DMS53 treated with DMSO at 0.1 percent for 48 hours (cell line): Measurements from ENCODE around the gene INTS7.
"Not testable (repeated sequence)": the region's sequence is repeated elsewhere in the genome, so short reads cannot be mapped to it uniquely, and the experiment has no call there.

Experiments used
- DNase-seq: peaks from one replicate; lab custom pipeline; 2025; ENCODE audit not compliant: unreplicated experiment; lab: John Stamatoyannopoulos, UW

INTS7 gene

DNA sequence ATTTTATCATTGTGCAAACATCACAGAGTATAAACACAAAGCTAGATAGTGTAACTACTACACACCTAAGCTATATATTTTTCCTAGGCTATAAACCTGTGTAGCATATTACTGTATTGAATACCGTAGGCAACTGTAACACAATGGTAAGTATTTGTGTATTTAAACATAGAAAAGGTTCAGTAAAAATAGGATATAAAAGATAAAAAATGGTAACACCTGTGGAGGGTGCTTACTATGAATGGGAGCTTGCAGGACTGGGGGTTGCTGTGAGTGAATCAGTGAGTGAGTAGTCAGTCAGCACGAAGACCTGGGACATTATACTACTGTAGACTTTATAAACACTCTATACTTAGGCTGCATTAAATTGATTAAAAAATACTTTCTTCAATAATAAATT is 4.3 kb upstream of the INTS7 start:
- no peak for DNase-seq

DNA sequence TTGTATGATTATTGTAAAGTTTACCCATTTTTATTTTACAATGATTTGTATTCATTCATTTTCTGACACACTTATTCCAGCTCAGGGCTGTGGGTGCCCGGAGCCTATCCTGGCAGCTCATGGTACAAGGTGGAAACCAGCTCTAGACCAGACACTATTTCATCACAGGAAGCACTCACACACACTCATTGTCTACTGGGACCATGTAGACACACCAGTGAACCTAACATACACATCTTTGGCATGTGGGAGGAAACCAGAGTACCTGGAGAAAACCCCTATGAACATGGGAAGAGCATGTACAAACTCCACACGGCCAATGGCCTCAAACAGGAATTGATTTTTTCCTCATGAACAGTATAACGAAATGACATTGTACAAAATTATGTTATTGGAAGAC is 2.5 kb upstream of the INTS7 start:
- no peak for DNase-seq

DNA sequence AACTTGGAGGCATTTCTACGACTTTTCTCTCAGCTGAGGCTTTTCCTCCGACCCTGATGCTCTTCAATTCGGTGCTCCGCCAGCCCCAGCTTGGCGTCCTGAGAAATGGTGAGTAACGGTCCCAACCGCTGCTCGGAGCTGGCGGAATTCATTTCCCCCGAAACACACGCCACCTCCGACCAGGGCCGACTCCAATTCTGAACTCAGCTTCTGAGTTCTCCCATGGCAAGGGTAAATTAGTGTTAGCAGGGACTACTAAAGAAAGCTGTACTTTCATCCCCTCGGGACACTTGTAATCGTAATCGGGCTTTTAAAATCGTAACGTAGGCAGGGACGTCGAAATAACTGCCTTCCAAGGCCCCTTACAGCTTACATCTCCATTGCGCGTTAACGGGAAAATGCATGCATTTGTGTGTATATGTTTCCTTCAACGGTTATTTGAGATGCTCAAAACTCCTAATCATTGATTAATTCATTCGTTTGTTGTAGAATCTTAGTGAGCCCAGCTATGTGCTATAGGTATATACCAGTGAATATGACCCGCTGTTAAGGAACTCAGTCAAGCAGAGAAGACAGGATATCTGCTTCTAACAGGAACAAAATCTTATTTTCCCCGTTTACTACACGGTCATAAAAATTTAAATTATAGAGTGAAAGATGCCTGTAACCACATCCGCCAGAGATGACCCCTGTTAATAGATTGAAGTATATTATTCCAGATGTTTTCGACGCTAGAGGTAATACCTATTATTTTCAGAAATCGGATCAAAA is 663 bp upstream of the INTS7 start:
- DNase-seq = peak; percentile 12

DNA sequence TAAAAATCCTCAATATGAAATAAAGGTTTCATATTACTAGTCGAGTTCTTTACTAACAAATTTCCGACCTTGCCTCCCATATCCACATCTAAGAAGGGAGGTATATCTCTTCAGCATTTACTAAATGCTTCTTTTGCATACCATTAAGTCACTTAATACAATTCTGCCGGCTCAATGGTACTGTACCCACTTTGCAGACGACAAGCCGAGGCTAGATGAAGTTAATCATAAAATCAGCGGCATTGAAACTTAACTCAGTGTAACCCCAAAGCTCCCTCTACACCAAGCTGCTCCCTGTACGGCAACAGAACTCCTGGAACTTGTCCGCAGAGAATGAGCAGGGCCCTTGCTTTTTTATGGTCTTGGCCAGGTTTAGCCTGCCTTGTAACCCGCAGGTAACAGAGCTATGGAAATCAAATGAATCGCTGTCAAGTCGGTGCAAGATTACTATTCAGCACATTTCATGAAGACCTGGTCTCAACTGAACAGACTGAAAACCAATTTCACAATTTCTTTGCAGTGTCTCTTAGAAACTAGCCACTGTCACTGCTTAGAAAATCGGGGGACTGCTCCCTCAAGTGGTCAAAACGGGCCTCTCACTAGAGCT is 738 bp downstream of the INTS7 start:
- no peak for DNase-seq

DNA sequence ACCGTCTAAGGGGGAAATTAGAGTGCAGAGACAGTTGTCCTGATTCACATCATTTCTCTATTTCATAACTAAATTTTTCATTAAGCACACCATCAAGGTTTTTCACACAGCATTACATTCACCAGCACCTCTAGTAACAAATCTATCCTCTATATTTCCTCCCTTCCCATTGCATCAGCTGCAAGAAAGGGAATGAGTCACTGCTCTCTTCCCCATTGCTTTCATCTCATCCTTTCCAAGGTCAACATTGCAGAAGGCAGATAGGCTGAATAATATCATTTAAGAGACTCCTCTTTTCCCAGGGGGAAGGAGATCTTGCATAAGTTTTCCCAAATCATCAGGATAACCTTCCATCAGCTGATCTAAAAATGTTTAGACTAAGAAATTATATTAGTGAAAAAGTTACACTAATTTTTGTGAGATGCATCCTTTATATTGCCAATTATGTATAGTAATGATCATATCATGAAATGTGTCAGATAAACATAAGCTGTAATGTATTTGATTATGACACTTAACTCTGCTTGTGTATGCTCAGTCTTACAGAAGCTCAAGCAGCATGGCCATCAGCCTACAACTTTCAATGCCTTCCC is 4.3 kb downstream of the INTS7 start:
- peak; percentile 93 for DNase-seq

DNA sequence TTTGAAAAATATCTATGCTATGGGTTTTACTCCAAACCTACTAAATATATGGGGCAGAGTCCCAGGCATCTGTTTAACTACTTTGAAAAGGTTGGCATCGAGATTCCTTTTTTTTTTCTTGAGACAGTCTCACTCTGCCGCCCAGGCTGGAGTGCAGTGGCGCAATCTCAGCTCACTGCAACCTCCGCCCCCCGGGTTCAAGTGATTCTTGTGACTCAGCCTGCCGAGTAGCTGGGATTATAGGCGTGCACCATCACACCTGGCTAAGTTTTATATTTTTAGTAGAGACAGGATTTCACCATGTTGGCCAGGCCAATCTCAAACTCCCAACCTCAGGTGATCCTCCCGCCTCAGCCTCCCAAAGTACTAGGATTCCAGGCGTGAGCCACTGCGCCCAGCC is 7.6 kb downstream of the INTS7 start:
- DNase-seq = not testable (repeated sequence)

DNA sequence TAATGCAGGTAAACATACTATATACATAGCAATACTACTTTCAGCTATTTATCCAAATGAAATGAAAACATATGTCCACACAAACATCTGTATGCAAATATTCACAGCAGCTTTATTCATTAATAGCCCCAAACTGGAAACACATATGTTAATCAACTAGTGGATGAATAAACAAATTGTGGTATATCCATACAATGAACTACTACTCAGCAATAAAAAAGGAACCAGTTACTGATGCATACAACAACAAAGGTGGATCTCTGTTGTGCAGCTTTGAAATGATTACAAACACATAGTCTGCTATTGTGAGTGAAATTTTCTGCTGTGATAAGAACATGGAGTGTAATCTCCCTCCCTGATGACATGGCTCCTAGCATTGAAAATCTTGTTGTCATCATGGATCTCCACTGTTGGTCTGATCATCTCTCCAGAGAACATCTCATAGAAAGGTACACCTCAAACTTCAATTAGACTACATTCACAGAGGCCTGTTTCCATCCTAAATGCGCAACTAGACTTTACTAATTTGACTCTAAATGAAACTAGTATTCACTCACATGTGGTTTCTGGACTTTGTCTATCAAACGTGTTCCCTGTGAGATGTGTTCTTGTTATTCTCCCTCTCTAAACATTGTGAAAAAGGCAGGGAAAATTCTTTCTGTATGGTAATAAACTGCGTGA is 10.7 kb downstream of the INTS7 start:
- no peak for DNase-seq

DNA sequence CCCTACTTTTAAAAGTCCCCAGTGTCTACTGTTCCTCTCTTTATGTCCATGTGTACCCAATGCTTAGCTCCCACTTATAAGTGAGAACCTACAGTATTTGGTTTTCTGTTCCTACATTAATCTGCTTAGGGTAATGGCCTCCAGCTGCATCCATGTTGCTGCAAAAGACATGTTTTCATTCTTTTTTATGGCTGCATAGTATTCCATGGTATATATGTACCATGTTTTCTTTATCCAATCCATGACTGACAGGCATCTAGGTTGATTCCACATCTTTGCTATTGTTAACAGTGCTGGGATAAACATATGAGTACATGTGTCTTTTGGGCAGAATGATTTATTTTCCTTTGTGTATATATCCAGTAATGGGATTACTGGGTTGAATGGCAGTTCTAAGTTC is 12.4 kb downstream of the INTS7 start:
- not testable (repeated sequence) for DNase-seq

DNA sequence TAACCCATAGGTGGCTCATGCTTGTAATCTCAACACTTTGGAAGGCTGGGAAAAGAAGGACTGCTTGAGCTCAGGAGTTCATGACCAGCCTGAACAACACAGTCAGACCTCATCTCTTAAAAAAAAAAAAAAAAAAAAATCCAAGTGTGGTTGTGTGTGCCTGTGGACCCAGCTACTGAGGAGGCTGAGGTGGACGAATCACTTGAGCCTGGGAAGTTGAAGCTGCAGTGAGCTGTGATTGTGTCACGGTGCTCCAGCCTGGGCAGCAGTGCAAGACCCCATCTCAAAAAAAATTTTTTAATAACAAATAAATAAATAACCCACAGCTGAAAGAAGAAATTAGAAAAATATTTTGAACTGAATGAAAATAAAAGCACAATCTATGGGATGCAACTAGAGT is 13.8 kb downstream of the INTS7 start:
- no peak for DNase-seq

DNA sequence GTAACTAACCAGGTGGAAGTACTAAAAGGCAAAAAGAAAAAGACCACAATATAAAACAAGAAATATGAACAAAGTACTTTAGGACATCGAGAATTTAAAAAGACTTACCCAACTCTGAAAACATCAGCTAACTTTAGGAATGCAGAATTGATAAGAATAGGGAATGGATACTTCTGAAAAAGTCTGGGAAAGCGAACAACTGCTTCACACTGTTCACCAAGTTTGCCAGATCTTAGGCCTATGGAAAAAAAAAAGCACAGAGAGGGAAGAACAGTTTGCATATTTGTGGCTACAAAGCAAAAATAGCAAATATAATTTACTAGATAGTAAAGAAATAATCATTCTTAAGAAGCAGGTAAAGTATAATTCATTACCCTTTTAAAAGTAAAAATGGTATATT is 14.4 kb downstream of the INTS7 start:
- no peak for DNase-seq

DNA sequence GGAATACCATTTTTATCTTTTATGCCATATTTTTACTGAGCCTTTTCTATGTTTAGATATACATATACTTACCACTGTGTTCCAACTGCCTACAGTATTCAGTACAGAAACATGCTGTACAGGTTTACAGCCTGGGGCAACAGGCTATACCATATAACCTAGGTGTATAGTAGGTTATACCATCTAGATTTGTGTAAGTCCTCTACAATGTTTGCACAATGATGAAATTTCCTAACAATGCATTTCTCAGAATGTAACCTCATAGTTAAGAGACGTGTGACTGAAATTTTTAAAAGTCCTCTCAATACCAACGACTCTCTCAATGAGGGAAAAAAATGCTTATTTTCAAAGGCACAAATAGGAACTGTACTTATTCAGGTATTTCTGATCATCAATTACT is 21.7 kb downstream of the INTS7 start:
- DNase-seq = peak; percentile 6

DNA sequence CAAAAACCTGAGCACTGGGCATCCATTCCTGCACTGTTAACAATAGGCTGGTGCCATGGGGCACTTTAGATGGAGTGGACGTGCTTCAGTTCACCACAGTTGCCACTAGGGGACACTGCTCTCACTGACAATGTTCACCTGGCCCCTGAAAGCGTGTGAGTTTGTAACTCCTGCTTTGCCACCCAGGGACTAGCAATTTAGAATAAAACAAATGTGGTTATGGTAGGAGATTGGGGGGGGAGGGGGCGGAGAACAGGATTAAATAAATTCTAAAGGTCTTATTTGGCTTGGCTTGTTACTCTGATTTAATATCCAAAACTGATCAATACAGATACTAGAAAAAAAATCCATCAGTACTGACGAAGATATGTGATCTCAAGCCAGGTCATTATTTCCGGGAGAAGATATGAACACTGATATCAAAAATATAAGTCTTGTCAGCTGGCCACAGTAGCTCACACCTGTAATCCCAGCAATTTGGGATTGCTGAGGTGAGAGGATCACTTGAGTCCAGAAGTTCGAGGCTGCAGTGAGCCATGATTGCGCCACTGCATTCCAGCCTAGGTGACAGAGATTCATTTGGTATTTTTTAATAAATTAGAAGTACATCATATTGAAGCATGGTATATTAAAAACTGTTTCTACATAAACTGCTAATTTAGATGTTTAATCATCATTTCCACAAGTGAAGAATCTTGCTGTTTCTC is 23.2 kb downstream of the INTS7 start:
- DNase-seq = peak; percentile 64

DNA sequence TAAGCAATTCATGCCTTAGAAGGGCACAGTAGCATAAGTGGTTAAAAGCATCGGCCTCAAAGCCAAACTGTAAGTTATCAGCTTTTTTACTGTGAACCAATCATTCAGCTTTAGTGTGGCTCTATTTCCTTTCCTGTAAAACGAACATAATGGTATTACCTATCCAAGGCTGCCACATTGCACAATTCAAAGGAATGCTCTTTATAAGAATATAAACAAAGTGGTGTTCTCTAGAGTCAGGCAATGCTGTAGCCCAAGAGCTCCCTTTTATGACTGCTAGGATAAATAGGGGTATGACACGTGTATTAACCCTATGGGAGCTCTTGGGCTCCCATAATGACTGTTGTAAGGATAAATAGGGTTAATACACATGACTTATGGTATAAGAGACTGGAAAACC is 25.4 kb downstream of the INTS7 start:
- DNase-seq = no peak

DNA sequence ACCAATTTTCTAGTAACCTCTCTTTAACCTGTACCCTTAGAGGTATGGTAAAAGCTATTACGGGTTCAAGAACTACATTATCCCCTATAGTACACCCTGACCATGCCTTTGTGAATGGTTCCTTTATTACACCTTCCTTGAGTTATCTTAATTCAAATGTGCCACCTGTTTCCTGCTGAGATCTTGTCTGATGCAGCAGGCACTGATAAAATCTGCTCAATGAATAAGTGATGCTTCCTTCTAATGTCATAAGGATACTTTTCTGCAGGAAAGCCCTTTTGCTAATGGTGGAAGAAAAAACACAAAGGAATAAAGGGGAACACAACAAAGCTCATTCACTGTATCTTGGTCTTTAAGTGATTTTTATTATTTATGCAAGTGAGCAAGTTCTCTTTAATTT is 25.8 kb downstream of the INTS7 start:
- no peak for DNase-seq

DNA sequence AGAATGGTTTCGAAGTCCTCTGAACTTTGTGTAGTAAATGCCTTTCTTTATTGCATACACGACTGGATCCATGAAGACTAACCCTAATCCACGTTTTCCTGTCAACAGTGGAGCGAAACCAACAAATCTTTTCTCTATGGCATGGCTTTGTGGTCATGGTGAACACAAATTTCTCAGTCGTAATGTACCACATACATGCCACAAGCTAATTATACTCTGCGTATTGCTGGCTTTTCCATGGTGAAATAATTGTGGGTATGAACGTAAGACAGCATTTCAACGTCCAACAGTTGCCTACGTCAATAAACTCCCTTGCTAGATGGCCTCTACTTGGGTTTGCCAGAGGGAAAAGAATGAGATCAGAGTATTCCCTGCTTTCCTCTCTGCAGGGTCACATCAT is 27.5 kb downstream of the INTS7 start:
- DNase-seq = no peak

DNA sequence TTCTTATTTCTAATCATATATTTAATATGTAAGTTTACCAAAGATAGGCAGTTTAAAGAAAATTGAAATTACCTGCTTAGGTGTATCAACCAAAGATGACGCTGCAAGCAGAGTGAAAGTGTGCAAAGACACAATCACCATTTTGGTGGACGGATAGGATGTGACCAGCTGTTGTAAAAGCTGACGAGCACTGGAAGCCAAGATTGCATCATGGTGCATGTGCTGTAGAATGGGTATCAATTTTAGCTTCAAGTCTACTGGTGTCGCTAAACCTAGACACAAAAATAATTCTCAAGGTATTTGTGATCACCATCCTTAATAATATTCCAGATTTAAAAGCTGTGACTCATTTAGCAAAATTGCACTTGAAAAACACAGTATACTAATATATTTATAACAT is 28.2 kb downstream of the INTS7 start:
- no peak for DNase-seq

DNA sequence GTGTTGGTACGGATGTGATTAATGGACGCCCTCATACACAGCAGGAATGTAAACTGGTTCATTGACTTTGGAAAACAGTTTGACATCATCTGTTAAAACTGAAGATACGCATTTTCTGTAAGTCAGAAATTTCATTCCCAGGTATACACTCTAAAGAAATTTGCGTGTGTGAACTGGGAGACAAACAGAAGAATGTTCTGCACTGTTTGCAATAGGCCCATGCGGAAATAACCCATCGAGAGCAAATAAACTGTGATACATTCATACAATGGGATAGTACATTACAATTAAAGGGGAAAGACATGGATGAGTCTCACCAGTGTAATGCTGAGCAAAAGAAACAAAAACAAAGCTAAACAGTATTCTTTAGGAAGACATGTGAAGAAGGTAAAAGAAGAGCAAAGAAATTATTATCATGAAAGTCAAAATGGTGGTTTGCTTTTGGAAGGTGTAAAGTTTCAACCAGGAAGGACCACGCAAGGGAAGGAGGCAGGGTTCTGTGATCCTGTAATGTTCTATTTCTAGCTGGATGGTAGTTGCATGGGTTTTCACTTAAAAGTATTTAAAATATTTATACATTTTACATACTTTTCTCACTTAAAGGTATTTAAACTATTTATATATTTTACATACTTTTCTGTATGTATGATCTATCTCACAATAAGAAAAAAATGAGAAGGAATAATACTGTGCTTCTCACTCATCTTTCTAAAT is 30.3 kb downstream of the INTS7 start:
- no peak for DNase-seq

DNA sequence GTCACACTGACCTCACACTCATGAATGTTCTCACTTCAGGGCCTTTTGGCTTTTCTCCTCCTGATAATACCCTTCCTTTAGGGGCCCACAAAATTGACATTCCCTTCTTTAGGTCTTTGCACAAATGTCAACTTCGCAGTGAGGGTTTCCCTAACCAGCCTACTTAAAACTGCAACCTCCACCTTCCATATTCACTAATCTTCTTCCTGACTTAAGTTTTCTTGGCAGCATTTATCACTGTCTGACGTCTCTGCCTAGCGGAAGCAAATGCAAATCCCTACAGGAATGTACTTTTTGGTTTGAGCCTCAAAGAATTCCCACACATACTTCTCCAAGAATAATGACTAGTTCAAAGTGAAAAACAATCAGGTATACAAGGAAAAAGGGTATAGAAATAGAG is 32.8 kb downstream of the INTS7 start:
- DNase-seq = no peak

DNA sequence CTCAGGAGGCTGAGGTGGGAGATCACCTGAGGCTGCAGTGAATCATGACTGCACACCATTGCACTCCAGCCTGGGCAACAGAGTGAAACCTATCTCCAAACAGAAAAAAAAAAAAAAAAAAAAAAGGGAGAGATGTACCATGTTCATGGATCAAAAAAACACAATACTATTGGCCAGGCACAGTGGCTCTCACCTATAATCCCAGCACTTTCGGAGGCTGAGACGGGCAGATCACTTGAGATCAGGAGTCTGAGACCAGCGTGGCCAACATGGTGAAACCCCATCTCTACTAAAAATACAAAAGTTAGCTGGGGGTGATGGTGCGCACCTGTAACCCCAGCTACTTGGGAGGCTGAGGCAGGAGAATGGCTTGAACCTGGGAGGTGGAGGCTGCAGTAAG is 37.9 kb downstream of the INTS7 start:
- DNase-seq = not testable (repeated sequence)

DNA sequence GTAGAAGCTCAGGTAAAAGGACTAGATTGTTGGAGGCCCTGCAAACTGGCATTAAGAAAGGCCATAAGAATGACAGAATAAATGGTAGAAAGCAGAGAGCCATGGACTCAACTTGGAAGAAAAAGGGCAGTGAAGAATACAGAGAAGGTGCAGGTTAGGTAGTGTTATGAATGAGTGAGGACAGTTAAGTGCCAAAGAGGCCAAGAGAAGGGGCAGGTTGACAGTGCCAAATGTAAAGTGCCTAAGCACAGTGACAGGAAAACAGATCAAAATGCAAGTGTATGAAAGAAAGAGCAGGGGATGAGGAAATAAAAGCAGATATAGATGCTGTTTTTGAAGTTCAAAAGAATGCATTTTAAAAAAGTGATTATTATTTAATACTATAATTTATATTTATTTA is 43.7 kb downstream of the INTS7 start:
- no peak for DNase-seq
